ENCODE results near the gene PDZD7. TPM values are rescaled to one million over a fixed set of nuclear protein-coding genes. Genes with fewer than 3 reads are reported as not detected.

PDZD7 gene
- total and polyA plus RNA-seq, 2 of the 8 experiments (the other 6 are each of a cell fraction or from before 2014, with no cell fraction given): 0.88 to 1.6 TPM

- TF ChIP-seq CHD1 (IDR thresholded peaks at IDR 0.05; ENCODE audit: low read depth, low read length): no peak
- TF ChIP-seq FOSL1 (IDR thresholded peaks at IDR 0.05; ENCODE audit: insufficient read depth, low read depth, low read length): no peak
- TF ChIP-seq SIN3A (conservative IDR thresholded peaks at IDR 0.05 in 1 of 2, IDR thresholded peaks at IDR 0.05 in 1 of 2; ENCODE audit: low read depth in 1 of 2, low read length in 2 of 2): no peak
Measured at GRCh38 chr10:100962351-100963080, 68.4 kb downstream of the PDZD7 start (continued).

Data from H1 (cell line).